IMR-90 (cell line): ENCODE results near the gene ATP2C2. TPM values are rescaled to one million over a fixed set of nuclear protein-coding genes. Genes with fewer than 3 reads are reported as not detected.

Experiments used
- ATAC-seq: fragments of 200-7000 bp; cut with Tn5 transposase; 2 replicates; pipeline ENCODE4 v1.9.1; 2020; ENCODE audit warnings: low read depth, mild to moderate bottlenecking, moderate library complexity
- BruUV-seq: library from RNA; stranded (reverse); fragments of 400-500 nt; replicated peaks from 2 replicates; lab custom pipeline; 2021; lab: Mats Ljungman, UMichigan
- CTCF ChIA-PET: fragments of 300-600 bp; formaldehyde crosslinking; extraction: SDS; loops from one replicate; lab custom pipeline; 2021; ENCODE audit warnings: antibody characterized with exemption; lab: Yijun Ruan, JAX
- POLR2A ChIA-PET: fragments of 300-600 bp; sonication (Branson Sonifier 250); formaldehyde crosslinking; loops from one replicate; lab custom pipeline; 2022; ENCODE audit warnings: antibody characterized with exemption; ENCODE audit not compliant: unreplicated experiment; lab: Charles Lee
- DNase-seq: peaks from one replicate; pipeline ENCODE4 v3.0.0; 2013
- H2AFZ ChIP-seq: replicated peaks from 2 replicates; pipeline ENCODE3; 2013; ENCODE audit warnings: low read length, mild to moderate bottlenecking; ENCODE audit not compliant: poor library complexity
- H2AK5ac ChIP-seq: 2 replicates; pipeline ENCODE4 v1.6.1; 2013; ENCODE audit warnings: low read depth, low read length, inconsistent platforms
- H2AK9ac ChIP-seq: replicated peaks from 2 replicates; pipeline ENCODE3; 2013; ENCODE audit warnings: mild to moderate bottlenecking, low read depth, low read length, moderate library complexity; ENCODE audit not compliant: poor library complexity
- H2BK120ac ChIP-seq: 2 replicates; pipeline ENCODE4 v1.6.1; 2013; ENCODE audit warnings: low read depth, low read length, inconsistent platforms
- H2BK15ac ChIP-seq: 3 replicates; pipeline ENCODE4 v1.6.1; 2013; ENCODE audit warnings: low read depth, low read length, inconsistent platforms
- H2BK20ac ChIP-seq: 2 replicates; pipeline ENCODE4 v1.6.1; 2013; ENCODE audit warnings: low read depth, mild to moderate bottlenecking, inconsistent platforms, low read length, moderate library complexity
- H2BK5ac ChIP-seq: 2 replicates; pipeline ENCODE4 v1.6.1; 2013; ENCODE audit warnings: mild to moderate bottlenecking, low read depth, low read length, inconsistent platforms; ENCODE audit not compliant: poor library complexity, severe bottlenecking
- H3K14ac ChIP-seq: replicated peaks from 2 replicates; pipeline ENCODE4 v1.6.1; 2013; ENCODE audit warnings: low read depth, low read length, inconsistent platforms
- H3K18ac ChIP-seq: 2 replicates; pipeline ENCODE4 v1.6.1; 2013; ENCODE audit warnings: low read depth, low read length, control low read depth
- H3K23ac ChIP-seq: 2 replicates; pipeline ENCODE4 v1.6.1; 2013; ENCODE audit warnings: low read depth, low read length, inconsistent platforms
- H3K27ac ChIP-seq: 2 replicates; pipeline ENCODE4 v1.5.1; 2013; ENCODE audit warnings: mild to moderate bottlenecking, control low read depth, low read length; ENCODE audit not compliant: insufficient read depth
- H3K27me3 ChIP-seq: 2 replicates; pipeline ENCODE4 v1.6.1; 2013; ENCODE audit warnings: low read length; ENCODE audit not compliant: control insufficient read depth, insufficient read depth
- H3K36me3 ChIP-seq: 2 replicates; pipeline ENCODE4 v1.6.1; 2013; ENCODE audit warnings: low read length, mixed read lengths; ENCODE audit not compliant: control insufficient read depth, insufficient read depth
- H3K4ac ChIP-seq: 2 replicates; pipeline ENCODE4 v1.6.1; 2013; ENCODE audit warnings: low read depth, low read length, inconsistent platforms
- H3K4me1 ChIP-seq: 2 replicates; pipeline ENCODE4 v1.6.1; 2013; ENCODE audit warnings: low read length, mixed read lengths; ENCODE audit not compliant: control insufficient read depth, insufficient read depth
- H3K4me2 ChIP-seq: 2 replicates; pipeline ENCODE4 v1.6.1; 2013; ENCODE audit warnings: low read depth, mild to moderate bottlenecking, control low read depth, low read length, moderate library complexity
- H3K4me3 ChIP-seq: 2 replicates; pipeline ENCODE4 v1.5.1; 2013; ENCODE audit warnings: low read depth, mild to moderate bottlenecking, control low read depth, low read length, moderate library complexity; ENCODE audit not compliant: insufficient read depth
- H3K56ac ChIP-seq: 2 replicates; pipeline ENCODE4 v1.6.1; 2013; ENCODE audit warnings: low read length, inconsistent platforms; ENCODE audit not compliant: insufficient read depth; ENCODE audit errors: extremely low read depth
- H3K79me1 ChIP-seq, 2 experiments: 2 replicates each; pipeline ENCODE4 v1.6.1; 2013; ENCODE audit warnings: low read length in 2 of 2, inconsistent platforms in 1 of 2, low read depth in 1 of 2
- H3K9ac ChIP-seq: 2 replicates; pipeline ENCODE4 v1.6.1; 2013; ENCODE audit warnings: low read depth, low read length, control low read depth
- H3K9me1 ChIP-seq: 2 replicates; pipeline ENCODE4 v1.6.1; 2013; ENCODE audit warnings: low read length, inconsistent platforms; ENCODE audit not compliant: insufficient read depth
- H3K9me3 ChIP-seq: 2 replicates; pipeline ENCODE4 v1.6.1; 2013; ENCODE audit warnings: low read length; ENCODE audit not compliant: control insufficient read depth, insufficient read depth
- H4K20me1 ChIP-seq: 2 replicates; pipeline ENCODE4 v1.6.1; 2013; ENCODE audit warnings: low read length, inconsistent platforms; ENCODE audit not compliant: insufficient read depth
- H4K5ac ChIP-seq: 2 replicates; pipeline ENCODE4 v1.6.1; 2013; ENCODE audit warnings: mild to moderate bottlenecking, low read depth, low read length, control low read depth
- H4K8ac ChIP-seq, 2 experiments: 2 replicates each; pipeline ENCODE4 v1.6.1; 2013; ENCODE audit warnings: low read depth in 2 of 2, low read length in 2 of 2, control low read depth in 1 of 2, inconsistent platforms in 1 of 2
- H4K91ac ChIP-seq: 2 replicates; pipeline ENCODE4 v1.6.1; 2013; ENCODE audit warnings: low read depth, low read length, inconsistent platforms; ENCODE audit not compliant: insufficient read depth
- FOS ChIP-seq: fragments of 150-350 bp; IDR thresholded peaks from 2 replicates; pipeline ENCODE4 v1.6.1; 2016; ENCODE audit warnings: low read depth, low read length
- WGBS, 2 experiments: methylation state at CpG; one replicate each; pipeline versions ENCODE4 v1.1.5 to v1.1.7; 2013; ENCODE audit warnings: missing lambda C conversion rate in 2 of 2; ENCODE audit not compliant: insufficient read length in 1 of 2; ENCODE audit errors: extremely low coverage in 2 of 2; 5-methylcytosine and 5-hydroxymethylcytosine counted together
- dilution Hi-C: fragments of 300-500 bp; cut with HindIII; formaldehyde crosslinking; loops from one replicate; pipeline ENCODE4 v1.14.3; 2018; ENCODE audit warnings: low sequenced_read_pairs; ENCODE audit not compliant: unreplicated experiment
- in situ Hi-C: fragments of 300-500 bp; cut with MboI; formaldehyde crosslinking; loops from 3 replicates; pipeline ENCODE4 v1.14.3; 2019; ENCODE audit warnings: low sequenced_read_pairs, inconsistent platforms, mixed read lengths
- intact Hi-C: fragments of 100-400 bp; cut with micrococcal nuclease; formaldehyde crosslinking; loops from 2 replicates; pipeline ENCODE4 v1.10.0; 2022
- polyA plus RNA-seq, 3 experiments: library from polyadenylated mRNA; depleted of rRNA; stranded (reverse); fragments of >200 nt; gene quantifications; 2 replicates each; pipeline ENCODE4 v1.2.3, GENCODE V29; 2012; ENCODE audit warnings: low replicate concordance in 1 of 3
- total RNA-seq: library from RNA; depleted of rRNA; stranded (reverse); fragments of >200 nt; gene quantifications from 2 replicates; pipeline ENCODE4 v1.2.3, GENCODE V29; 2012
- TF ChIP-seq, protein P1 (sequence below): fragments of 150-350 bp; IDR thresholded peaks from 2 replicates; pipeline ENCODE4 v1.6.1; 2017; ENCODE audit warnings: mild to moderate bottlenecking, antibody characterized with exemption, low read length, low read depth

ATP2C2 gene
- total and polyA plus RNA-seq, 2 of the 4 experiments (the other 2 are of a cell fraction), result not detected

DNA sequence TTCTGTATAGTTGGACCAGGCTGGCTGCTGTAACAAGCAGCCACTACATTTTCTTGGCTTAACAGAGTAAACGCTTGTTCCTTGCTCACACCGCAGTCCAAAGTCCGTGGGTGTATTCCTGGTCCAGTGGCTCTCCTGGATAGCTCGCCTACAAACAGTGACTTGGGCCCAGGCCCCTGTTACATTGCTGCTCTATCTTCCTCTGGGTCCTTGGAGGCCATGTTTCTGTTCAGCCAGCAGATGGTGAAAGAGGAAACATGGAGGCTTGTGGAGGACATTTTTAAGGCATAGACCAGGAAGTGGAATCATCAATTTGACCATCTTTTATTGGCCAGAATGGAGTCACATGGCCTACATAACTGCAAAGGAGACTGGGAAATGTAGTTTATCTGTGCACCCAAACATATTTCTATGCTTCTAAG is 55.1 kb downstream of the ATP2C2 start:
- no peak overlapping the region for H3K27ac ChIP-seq
- ATAC-seq (peak; percentile 77), DNase-seq (peak; percentile 52)
- H4K5ac ChIP-seq, result peak overlapping the region; percentile 38
- no peaks in the 10 kb centered on the region for H3K4me1 ChIP-seq
- WGBS, 2 experiments, result 85% methylated on average over 3 of the region's 4 CpGs; no CpG with 5 or more reads in 1 of the 2 experiments
- TF ChIP-seq FOS, result no peak
- TF ChIP-seq, protein P1, sequence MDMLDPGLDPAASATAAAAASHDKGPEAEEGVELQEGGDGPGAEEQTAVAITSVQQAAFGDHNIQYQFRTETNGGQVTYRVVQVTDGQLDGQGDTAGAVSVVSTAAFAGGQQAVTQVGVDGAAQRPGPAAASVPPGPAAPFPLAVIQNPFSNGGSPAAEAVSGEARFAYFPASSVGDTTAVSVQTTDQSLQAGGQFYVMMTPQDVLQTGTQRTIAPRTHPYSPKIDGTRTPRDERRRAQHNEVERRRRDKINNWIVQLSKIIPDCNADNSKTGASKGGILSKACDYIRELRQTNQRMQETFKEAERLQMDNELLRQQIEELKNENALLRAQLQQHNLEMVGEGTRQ, result peak; percentile 91
- no TSS peak for BruUV-seq
- H2BK120ac ChIP-seq, result no peak overlapping the region
- H3K14ac ChIP-seq, result no peak overlapping the region
- no peak overlapping the region for H2AK9ac ChIP-seq
- no peak overlapping the region for H2BK5ac ChIP-seq
- H3K9ac ChIP-seq, result no peak overlapping the region
- no peak overlapping the region for H3K23ac ChIP-seq
- H4K91ac ChIP-seq, result 0 out of 2 replicates have a peak overlapping the region, but pooled peaks have one; percentile 44
- POLR2A ChIA-PET, result no interaction called here
- CTCF ChIA-PET, result no interaction called here
- no peak overlapping the region for H2BK20ac ChIP-seq
- no peaks in the 10 kb centered on the region for H4K20me1 ChIP-seq
- peak overlapping the region; percentile 68 to 95; a peak in 3 of 4 replicates for H4K8ac ChIP-seq
- peak overlapping the region; percentile 91 for H2AFZ ChIP-seq
- no peak overlapping the region for H3K4ac ChIP-seq
- H3K9me1 ChIP-seq, result no peaks in the 10 kb centered on the region
- H3K79me1 ChIP-seq, result no peaks in the 10 kb centered on the region
- in situ Hi-C loops (no loop called here), dilution Hi-C loops (no loop called here), intact Hi-C loops (no loop called here)
- no peak overlapping the region for H3K4me2 ChIP-seq
- peaks cover 23% of the 10 kb centered on the region for H3K27me3 ChIP-seq
- no peaks in the 10 kb centered on the region; the same call in 1 of the 2 replicates for H3K9me3 ChIP-seq
- H2BK15ac ChIP-seq, result no peak overlapping the region
- H2AK5ac ChIP-seq, result no peak overlapping the region
- no peaks in the 10 kb centered on the region for H3K36me3 ChIP-seq
- no peak overlapping the region for H3K4me3 ChIP-seq
- no peak overlapping the region for H3K18ac ChIP-seq
- H3K56ac ChIP-seq, result no peak overlapping the region
